DOHH2 (cell line): ENCODE data around the gene FAM219B.

Experiments
- H3F3A ChIP-seq: fragments of 200-600 bp; sonication (generic), shearing (Covaris generic); 2 replicates; pipeline ENCODE4 v1.6.0; 2016; ENCODE audit warnings: antibody characterized with exemption, mild to moderate bottlenecking; ENCODE audit not compliant: control insufficient read depth, insufficient read depth
- H3K27ac ChIP-seq: fragments of 200-600 bp; sonication (generic); 2 replicates; pipeline ENCODE4 v1.5.1; 2014; ENCODE audit warnings: low read depth, mild to moderate bottlenecking, low read length, moderate library complexity
- H3K27me3 ChIP-seq: fragments of 200-600 bp; sonication (generic); 2 replicates; pipeline ENCODE4 v1.6.1; 2014; ENCODE audit warnings: mild to moderate bottlenecking, low read length, mixed read lengths; ENCODE audit not compliant: control insufficient read depth
- H3K36me3 ChIP-seq: fragments of 200-600 bp; sonication (generic); 2 replicates; pipeline ENCODE4 v1.6.1; 2014; ENCODE audit warnings: mild to moderate bottlenecking, low read length, moderate library complexity, mixed read lengths; ENCODE audit not compliant: control insufficient read depth
- H3K4me1 ChIP-seq: fragments of 200-600 bp; sonication (generic); 2 replicates; pipeline ENCODE4 v1.6.1; 2014; ENCODE audit warnings: mild to moderate bottlenecking, low read length, mixed read lengths; ENCODE audit not compliant: control insufficient read depth
- H3K4me2 ChIP-seq: fragments of 200-600 bp; sonication (generic); 2 replicates; pipeline ENCODE4 v1.6.0; 2014; ENCODE audit warnings: mild to moderate bottlenecking, low read length, moderate library complexity
- H3K4me3 ChIP-seq: fragments of 200-600 bp; sonication (generic); 2 replicates; pipeline ENCODE4 v1.5.1; 2014; ENCODE audit warnings: mild to moderate bottlenecking, low read length, mixed read lengths
- H3K79me2 ChIP-seq: fragments of 200-600 bp; sonication (generic); 2 replicates; pipeline ENCODE4 v1.6.1; 2014; ENCODE audit warnings: mild to moderate bottlenecking, low read length, mixed read lengths; ENCODE audit not compliant: control insufficient read depth
- H3K9me2 ChIP-seq: fragments of 200-600 bp; sonication (generic); replicated peaks from 2 replicates; pipeline ENCODE4 v1.6.1; 2014; ENCODE audit warnings: mild to moderate bottlenecking, low read length, mixed read lengths; ENCODE audit not compliant: control insufficient read depth
- H3K9me3 ChIP-seq: fragments of 200-600 bp; sonication (generic); 2 replicates; pipeline ENCODE4 v1.6.1; 2014; ENCODE audit warnings: antibody characterized with exemption, low read length, mixed read lengths; ENCODE audit not compliant: control insufficient read depth, insufficient read depth
- H4K20me1 ChIP-seq: fragments of 200-600 bp; sonication (generic); 2 replicates; pipeline ENCODE4 v1.6.0; 2014; ENCODE audit warnings: low read depth, mild to moderate bottlenecking, antibody characterized with exemption, low read length, moderate library complexity; ENCODE audit not compliant: control insufficient read depth, insufficient read depth
- EZH2phosphoT487 ChIP-seq: fragments of 200-600 bp; sonication (generic); IDR thresholded peaks from 2 replicates; pipeline ENCODE4 v1.6.1; 2017; ENCODE audit warnings: borderline replicate concordance, mild to moderate bottlenecking, antibody characterized with exemption, low read length, moderate library complexity, mixed read lengths
- TF ChIP-seq, protein P1 (sequence below): fragments of 200-600 bp; sonication (generic); IDR thresholded peaks from one replicate; pipeline ENCODE4 v1.5.1; 2014; ENCODE audit warnings: antibody characterized with exemption, mild to moderate bottlenecking, low read depth, low read length; ENCODE audit not compliant: poor library complexity, severe bottlenecking

The FAM219B gene

DNA sequence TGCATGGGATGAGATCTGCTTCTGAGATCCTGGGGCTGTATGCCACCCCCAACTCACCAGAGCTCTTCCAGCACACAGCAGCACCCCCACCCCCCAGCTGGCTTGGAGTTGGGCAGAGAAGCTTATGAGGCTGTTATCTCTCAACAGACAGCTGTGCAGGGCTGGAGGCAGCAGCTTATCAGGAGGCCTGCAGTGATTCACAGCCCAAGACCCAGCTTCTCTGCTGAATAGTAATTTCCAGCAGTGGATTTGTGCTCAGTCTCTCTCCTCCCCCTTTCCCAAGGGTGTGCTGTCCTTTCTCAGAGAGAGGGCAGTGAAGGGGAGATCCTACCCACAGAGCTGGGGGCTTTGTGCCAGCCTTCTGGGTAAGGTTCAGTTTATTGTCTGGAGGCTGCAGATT lies 47.9 kb upstream of the FAM219B start:
- Histone ChIP-seq H3K27ac (no peak overlapping the region), H3K4me3 (peak overlapping the region; percentile 72)

DNA sequence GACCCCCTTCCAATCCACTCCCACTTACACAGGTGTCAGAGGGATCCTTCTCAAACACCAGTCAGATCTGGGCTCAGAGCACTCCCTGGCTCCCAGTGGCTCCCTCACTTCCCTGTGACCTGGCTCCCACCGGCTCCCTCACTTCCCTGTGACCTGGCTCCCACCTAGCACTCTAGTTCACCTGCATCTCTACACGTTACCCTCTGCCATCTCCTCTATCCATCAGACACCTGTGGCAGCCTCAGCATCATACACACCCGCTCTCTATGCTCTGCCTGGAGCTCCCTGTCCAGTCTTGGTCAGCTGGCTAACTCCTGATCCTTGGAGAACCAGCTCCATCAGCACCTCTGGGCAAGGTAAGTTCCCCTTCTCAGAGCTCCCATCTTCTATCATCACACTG lies 44.4 kb upstream of the FAM219B start:
- H3K9me2 ChIP-seq, result no peaks in the 10 kb centered on the region

More for the DNA sequence above, 47.9 kb upstream of the FAM219B start:
- Histone ChIP-seq H4K20me1 (peaks cover 5% of the 10 kb centered on the region; the same call in 1 of the 2 replicates), H3K4me1 (peaks cover 57% of the 10 kb centered on the region), H3K36me3 (no peaks in the 10 kb centered on the region), H3K4me2 (peak overlapping the region; percentile 79), H3K79me2 (peaks cover 26% of the 10 kb centered on the region), H3F3A (no peaks in the 10 kb centered on the region), H3K27me3 (peaks cover 24% of the 10 kb centered on the region), H3K9me3 (no peaks in the 10 kb centered on the region), H3K9me2 (no peaks in the 10 kb centered on the region)
- TF ChIP-seq, protein P1, sequence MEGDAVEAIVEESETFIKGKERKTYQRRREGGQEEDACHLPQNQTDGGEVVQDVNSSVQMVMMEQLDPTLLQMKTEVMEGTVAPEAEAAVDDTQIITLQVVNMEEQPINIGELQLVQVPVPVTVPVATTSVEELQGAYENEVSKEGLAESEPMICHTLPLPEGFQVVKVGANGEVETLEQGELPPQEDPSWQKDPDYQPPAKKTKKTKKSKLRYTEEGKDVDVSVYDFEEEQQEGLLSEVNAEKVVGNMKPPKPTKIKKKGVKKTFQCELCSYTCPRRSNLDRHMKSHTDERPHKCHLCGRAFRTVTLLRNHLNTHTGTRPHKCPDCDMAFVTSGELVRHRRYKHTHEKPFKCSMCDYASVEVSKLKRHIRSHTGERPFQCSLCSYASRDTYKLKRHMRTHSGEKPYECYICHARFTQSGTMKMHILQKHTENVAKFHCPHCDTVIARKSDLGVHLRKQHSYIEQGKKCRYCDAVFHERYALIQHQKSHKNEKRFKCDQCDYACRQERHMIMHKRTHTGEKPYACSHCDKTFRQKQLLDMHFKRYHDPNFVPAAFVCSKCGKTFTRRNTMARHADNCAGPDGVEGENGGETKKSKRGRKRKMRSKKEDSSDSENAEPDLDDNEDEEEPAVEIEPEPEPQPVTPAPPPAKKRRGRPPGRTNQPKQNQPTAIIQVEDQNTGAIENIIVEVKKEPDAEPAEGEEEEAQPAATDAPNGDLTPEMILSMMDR, result no peak
- no peak for TF ChIP-seq EZH2phosphoT487

DNA sequence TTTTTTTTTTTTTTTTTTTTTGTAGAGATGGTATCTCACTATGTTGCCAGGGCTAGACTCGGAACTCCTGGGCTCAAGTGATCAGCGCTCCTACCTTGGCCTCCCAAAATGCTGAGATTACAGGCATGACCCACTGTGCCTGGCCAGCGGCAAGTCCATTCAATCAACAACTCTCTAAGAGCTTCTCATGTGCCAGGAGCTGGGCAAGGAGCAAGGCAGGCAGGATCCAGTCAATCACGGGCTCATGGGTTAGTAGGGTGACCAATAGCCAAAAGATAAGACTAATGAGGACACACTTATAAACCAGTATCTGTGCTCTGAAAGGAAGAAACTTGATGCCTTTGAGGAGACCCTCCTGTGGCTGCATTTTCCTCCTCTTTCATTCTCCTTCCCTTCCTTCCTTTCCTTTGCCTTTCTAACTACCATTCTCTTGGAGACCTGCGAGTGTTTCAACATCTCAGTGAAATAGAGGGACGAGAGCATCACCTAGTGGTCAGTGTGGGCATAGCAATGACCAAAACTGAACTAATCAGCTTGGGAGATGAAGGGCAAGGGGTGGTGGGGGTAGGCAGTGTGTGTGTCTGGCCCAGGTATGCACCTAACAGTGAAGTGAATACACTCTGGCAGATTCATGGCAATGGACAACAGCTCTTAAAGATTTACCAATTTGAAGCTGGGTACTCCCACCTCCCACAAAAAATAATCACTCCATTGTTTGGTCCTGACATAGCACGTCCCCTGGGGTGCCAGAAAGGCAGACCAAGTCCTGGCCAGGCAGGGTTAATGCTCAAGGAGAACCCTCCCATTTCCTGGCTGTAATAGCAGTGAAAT lies 43.6 kb upstream of the FAM219B start:
- H3K9me3 ChIP-seq, result no peaks in the 10 kb centered on the region
- H3K79me2 ChIP-seq, result peaks cover 14% of the 10 kb centered on the region
- TF ChIP-seq EZH2phosphoT487, result no peak
- TF ChIP-seq, protein P1, result peak; percentile 99
- H3K9me2 ChIP-seq, result no peaks in the 10 kb centered on the region
- no peaks in the 10 kb centered on the region for H3K27me3 ChIP-seq
- H3K4me1 ChIP-seq, result peaks cover 17% of the 10 kb centered on the region
- no peaks in the 10 kb centered on the region for H3K36me3 ChIP-seq
- H3K4me3 ChIP-seq, result no peak overlapping the region
- no peak overlapping the region for H3K27ac ChIP-seq
- no peaks in the 10 kb centered on the region for H3F3A ChIP-seq
- no peak overlapping the region for H3K4me2 ChIP-seq
- 0 out of 2 replicates have a peak, but pooled peaks cover 3% of the 10 kb centered on the region for H4K20me1 ChIP-seq

More for the DNA sequence above, 44.4 kb upstream of the FAM219B start:
- H3K4me3 ChIP-seq, result no peak overlapping the region
- no peaks in the 10 kb centered on the region for H3F3A ChIP-seq
- no peaks in the 10 kb centered on the region for H3K36me3 ChIP-seq
- no peak overlapping the region for H3K27ac ChIP-seq
- no peaks in the 10 kb centered on the region for H3K9me3 ChIP-seq
- no peaks in the 10 kb centered on the region for H3K27me3 ChIP-seq
- H4K20me1 ChIP-seq, result peaks cover 5% of the 10 kb centered on the region; the same call in 1 of the 2 replicates
- no peak overlapping the region for H3K4me2 ChIP-seq
- peaks cover 24% of the 10 kb centered on the region for H3K4me1 ChIP-seq
- TF ChIP-seq EZH2phosphoT487, result no peak
- TF ChIP-seq, protein P1, result no peak
- peaks cover 21% of the 10 kb centered on the region for H3K79me2 ChIP-seq
